ENCODE measurements around the gene SFN.

GRCh38 chr1:26857473-26858060, 5.4 kb upstream of the SFN start:
- TF ChIP-seq CBFB (CRISPR knock-in tag; IDR thresholded peaks at IDR 0.05; ENCODE audit: low read depth) (no peak), CTCF (IDR thresholded peaks at IDR 0.05) (no peak), ZNF138 (CRISPR knock-in tag; conservative IDR thresholded peaks at IDR 0.05) (no peak)

All from WTC11 (cell line).